GM23338 (cell line): Measurements from ENCODE around the gene SOX2. TPM values are rescaled to one million over a fixed set of nuclear protein-coding genes. Genes with fewer than 3 reads are reported as not detected.

ENCODE experiments used
- ATAC-seq: fragments of 200-7000 bp; cut with Tn5 transposase; 3 replicates; pipeline ENCODE4 v1.9.1; 2020
- DNase-seq: peaks from one replicate; pipeline ENCODE4 v3.0.0-alpha.2; 2015; ENCODE audit warnings: low spot score
- H2AFZ ChIP-seq: fragments of 200-600 bp; sonication (generic); 2 replicates; pipeline ENCODE4 v1.8.0; 2016; ENCODE audit warnings: antibody characterized with exemption, mild to moderate bottlenecking, moderate library complexity
- H3F3A ChIP-seq: fragments of 200-600 bp; sonication (generic); replicated peaks from 2 replicates; pipeline ENCODE4 v1.8.0; 2017; ENCODE audit warnings: antibody characterized with exemption, mixed run types, low read depth
- H3K27ac ChIP-seq: fragments of 200-600 bp; sonication (generic); 2 replicates; pipeline ENCODE4 v1.6.1; 2016; ENCODE audit warnings: low read depth
- H3K27me3 ChIP-seq: fragments of 200-600 bp; sonication (generic); 2 replicates; pipeline ENCODE4 v1.8.0; 2016; ENCODE audit warnings: mild to moderate bottlenecking, mixed run types, moderate library complexity; ENCODE audit not compliant: insufficient read depth
- H3K36me3 ChIP-seq: fragments of 200-600 bp; sonication (generic); 2 replicates; pipeline ENCODE4 v1.8.0; 2016; ENCODE audit warnings: mild to moderate bottlenecking; ENCODE audit not compliant: insufficient read depth
- H3K4me1 ChIP-seq: fragments of 200-600 bp; sonication (generic); 2 replicates; pipeline ENCODE4 v1.8.0; 2016; ENCODE audit warnings: mild to moderate bottlenecking, moderate library complexity; ENCODE audit not compliant: insufficient read depth
- H3K4me2 ChIP-seq: fragments of 200-600 bp; sonication (generic); 2 replicates; pipeline ENCODE4 v1.7.1; 2017; ENCODE audit warnings: mixed run types
- H3K4me3 ChIP-seq: fragments of 200-600 bp; sonication (generic); 2 replicates; pipeline ENCODE4 v1.6.1; 2016; ENCODE audit warnings: mixed run types
- H3K79me2 ChIP-seq: fragments of 200-600 bp; sonication (generic); replicated peaks from 2 replicates; pipeline ENCODE4 v1.8.0; 2017; ENCODE audit warnings: mild to moderate bottlenecking; ENCODE audit not compliant: insufficient read depth
- H3K9me2 ChIP-seq: fragments of 200-600 bp; sonication (generic); 2 replicates; pipeline ENCODE4 v1.8.0; 2017; ENCODE audit not compliant: insufficient read depth
- H4K20me1 ChIP-seq: fragments of 200-600 bp; sonication (generic); replicated peaks from 2 replicates; pipeline ENCODE4 v1.8.0; 2017; ENCODE audit warnings: mild to moderate bottlenecking; ENCODE audit not compliant: insufficient read depth
- H3K27ac Mint-ChIP-seq: 2 replicates; pipeline ENCODE4 v1.8.0; 2020; ENCODE audit warnings: inconsistent platforms, mild to moderate bottlenecking, moderate library complexity, mixed read lengths
- H3K27me3 Mint-ChIP-seq: 3 replicates; pipeline ENCODE4 v1.8.0; 2022; ENCODE audit warnings: low read depth, mild to moderate bottlenecking, moderate library complexity, mixed read lengths, inconsistent platforms; ENCODE audit not compliant: insufficient read depth, poor library complexity
- H3K36me3 Mint-ChIP-seq: 3 replicates; pipeline ENCODE4 v1.8.0; 2021; ENCODE audit warnings: low read depth, mild to moderate bottlenecking, inconsistent platforms, moderate library complexity, mixed read lengths
- H3K4me1 Mint-ChIP-seq: 3 replicates; pipeline ENCODE4 v1.8.0; 2020; ENCODE audit warnings: mild to moderate bottlenecking, inconsistent platforms, mixed read lengths
- H3K4me3 Mint-ChIP-seq: 3 replicates; pipeline ENCODE4 v1.8.0; 2021; ENCODE audit warnings: moderate library complexity, mild to moderate bottlenecking, inconsistent platforms, mixed read lengths
- H3K9me3 Mint-ChIP-seq: 3 replicates; pipeline ENCODE4 v1.8.0; 2020; ENCODE audit warnings: moderate library complexity, mild to moderate bottlenecking, inconsistent platforms, mixed read lengths
- EZH2phosphoT487 ChIP-seq: fragments of 200-600 bp; sonication (generic); IDR thresholded peaks from one replicate; pipeline ENCODE4 v1.8.1; 2018; ENCODE audit warnings: antibody characterized with exemption; ENCODE audit not compliant: unreplicated experiment
- JUNB ChIP-seq: IDR thresholded peaks from one replicate; pipeline ENCODE4 v1.6.1; 2016; ENCODE audit warnings: antibody characterized with exemption; ENCODE audit not compliant: unreplicated experiment
- POLR2AphosphoS5 ChIP-seq: IDR thresholded peaks from 2 replicates; pipeline ENCODE4 v1.6.1; 2016; ENCODE audit warnings: antibody characterized with exemption, low read depth
- STAT1 ChIP-seq: IDR thresholded peaks from one replicate; pipeline ENCODE4 v1.6.1; 2016; ENCODE audit warnings: antibody characterized with exemption; ENCODE audit not compliant: unreplicated experiment
- ZNF114 ChIP-seq: fragments of 250-450 bp; sonication (Bioruptor Pico); IDR thresholded peaks from 2 replicates; pipeline ENCODE4 v1.5.0; 2020; ENCODE audit warnings: mild to moderate bottlenecking, moderate library complexity
- ZNF331 ChIP-seq: fragments of 250-450 bp; sonication (Bioruptor Pico); IDR thresholded peaks from 2 replicates; pipeline ENCODE4 v1.5.0; 2020; ENCODE audit warnings: low read depth, mild to moderate bottlenecking, moderate library complexity
- polyA plus RNA-seq: library from polyadenylated mRNA; unstranded; fragments of >200 nt; fragmentation: Nextera tagmentation; extraction: Ambion mirVana; gene quantifications from 2 replicates; pipeline ENCODE4 v1.2.1, GENCODE V29; 2016
- total RNA-seq: library from RNA; depleted of rRNA; stranded (reverse); fragments of >200 nt; shearing (Covaris generic); gene quantifications from 2 replicates; pipeline ENCODE4 v1.2.3, GENCODE V29; 2014
- TF ChIP-seq, protein P1 (sequence below): IDR thresholded peaks from one replicate; pipeline ENCODE4 v1.6.1; 2018; ENCODE audit warnings: antibody characterized with exemption; ENCODE audit not compliant: unreplicated experiment
- TF ChIP-seq, protein P2 (sequence below): fragments of 250-450 bp; sonication (Bioruptor Pico); IDR thresholded peaks from 2 replicates; pipeline ENCODE4 v1.5.0; 2020; ENCODE audit warnings: mild to moderate bottlenecking, moderate library complexity

SOX2 gene
- total and polyA plus RNA-seq, 2 experiments from 2014 or later: 105 to 228 TPM

DNA sequence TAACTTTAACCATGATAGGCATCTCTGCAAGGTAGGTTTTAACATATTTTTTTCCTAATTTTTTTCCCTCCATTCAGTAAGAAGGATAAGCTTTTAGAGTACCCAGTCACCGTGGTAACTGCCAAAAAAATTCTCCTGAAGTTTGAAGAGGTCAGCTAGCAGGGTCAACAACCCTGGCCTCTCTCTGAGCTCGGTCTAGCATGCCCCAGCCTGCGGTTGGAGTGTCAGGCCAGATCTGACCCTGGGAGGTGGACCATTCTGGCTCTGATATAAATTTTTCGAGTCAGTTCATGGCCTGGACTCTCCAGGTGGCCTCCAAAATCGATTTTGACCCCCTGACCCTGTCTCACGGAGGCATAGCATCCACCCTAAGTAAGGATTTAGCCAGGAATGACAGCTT is 29.7 kb downstream of the SOX2 start:
- Histone ChIP-seq H3K9me2 (no peaks in the 10 kb centered on the region), H3K79me2 (no peaks in the 10 kb centered on the region), H2AFZ (no peak overlapping the region), H3K4me3 (no peak overlapping the region), H3F3A (no peaks in the 10 kb centered on the region), H3K36me3 (no peaks in the 10 kb centered on the region), H3K4me2 (peak overlapping the region; percentile 23; the same call in 1 of the 2 replicates), H3K27ac (no peak overlapping the region), H3K27me3 (no peaks in the 10 kb centered on the region), H3K4me1 (peaks cover 21% of the 10 kb centered on the region), H4K20me1 (no peaks in the 10 kb centered on the region)
- Mint-ChIP-seq H3K27me3 (peaks cover 3% of the 10 kb centered on the region), H3K36me3 (0 out of 3 replicates have a peak, but pooled peaks cover 3% of the 10 kb centered on the region), H3K9me3 (no peaks in the 10 kb centered on the region), H3K4me1 (peaks cover 31% of the 10 kb centered on the region), H3K4me3 (no peak overlapping the region), H3K27ac (no peak overlapping the region)
- DNase-seq: no peak
- TF ChIP-seq, protein P1, sequence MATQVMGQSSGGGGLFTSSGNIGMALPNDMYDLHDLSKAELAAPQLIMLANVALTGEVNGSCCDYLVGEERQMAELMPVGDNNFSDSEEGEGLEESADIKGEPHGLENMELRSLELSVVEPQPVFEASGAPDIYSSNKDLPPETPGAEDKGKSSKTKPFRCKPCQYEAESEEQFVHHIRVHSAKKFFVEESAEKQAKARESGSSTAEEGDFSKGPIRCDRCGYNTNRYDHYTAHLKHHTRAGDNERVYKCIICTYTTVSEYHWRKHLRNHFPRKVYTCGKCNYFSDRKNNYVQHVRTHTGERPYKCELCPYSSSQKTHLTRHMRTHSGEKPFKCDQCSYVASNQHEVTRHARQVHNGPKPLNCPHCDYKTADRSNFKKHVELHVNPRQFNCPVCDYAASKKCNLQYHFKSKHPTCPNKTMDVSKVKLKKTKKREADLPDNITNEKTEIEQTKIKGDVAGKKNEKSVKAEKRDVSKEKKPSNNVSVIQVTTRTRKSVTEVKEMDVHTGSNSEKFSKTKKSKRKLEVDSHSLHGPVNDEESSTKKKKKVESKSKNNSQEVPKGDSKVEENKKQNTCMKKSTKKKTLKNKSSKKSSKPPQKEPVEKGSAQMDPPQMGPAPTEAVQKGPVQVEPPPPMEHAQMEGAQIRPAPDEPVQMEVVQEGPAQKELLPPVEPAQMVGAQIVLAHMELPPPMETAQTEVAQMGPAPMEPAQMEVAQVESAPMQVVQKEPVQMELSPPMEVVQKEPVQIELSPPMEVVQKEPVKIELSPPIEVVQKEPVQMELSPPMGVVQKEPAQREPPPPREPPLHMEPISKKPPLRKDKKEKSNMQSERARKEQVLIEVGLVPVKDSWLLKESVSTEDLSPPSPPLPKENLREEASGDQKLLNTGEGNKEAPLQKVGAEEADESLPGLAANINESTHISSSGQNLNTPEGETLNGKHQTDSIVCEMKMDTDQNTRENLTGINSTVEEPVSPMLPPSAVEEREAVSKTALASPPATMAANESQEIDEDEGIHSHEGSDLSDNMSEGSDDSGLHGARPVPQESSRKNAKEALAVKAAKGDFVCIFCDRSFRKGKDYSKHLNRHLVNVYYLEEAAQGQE: no peak
- no peak for TF ChIP-seq JUNB
- no peak for TF ChIP-seq EZH2phosphoT487
- TF ChIP-seq ZNF331: no peak
- TF ChIP-seq POLR2AphosphoS5: no peak
- peak; percentile 64 for ATAC-seq

DNA sequence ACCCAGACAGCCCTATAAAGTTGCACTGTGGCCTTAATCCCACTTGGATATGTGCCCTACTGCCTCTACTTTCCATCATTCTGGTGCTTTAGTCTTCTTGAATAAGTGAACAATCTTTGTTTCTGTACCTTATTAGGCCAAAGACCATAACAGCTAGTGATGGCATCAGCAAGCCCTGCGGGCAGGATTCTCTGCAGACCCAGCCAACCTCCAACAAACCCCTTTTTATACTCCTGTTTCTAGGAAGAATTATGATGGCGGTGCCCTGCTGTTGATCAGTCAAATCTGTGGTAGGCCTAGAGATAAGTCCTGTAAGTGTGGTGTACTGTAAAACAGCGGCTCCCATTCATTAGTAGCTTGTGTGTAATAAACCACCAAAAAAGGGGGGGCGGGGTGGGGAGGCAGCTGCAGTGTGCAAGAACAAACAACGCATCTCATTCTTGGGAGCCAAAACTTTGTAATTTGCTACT is 40.5 kb downstream of the SOX2 start:
- H3K27me3 ChIP-seq: peaks cover 19% of the 10 kb centered on the region; the same call in 1 of the 2 replicates
- no peak overlapping the region for H3K27ac ChIP-seq
- no peak overlapping the region for H3K27ac Mint-ChIP-seq
- TF ChIP-seq ZNF114 (CRISPR knock-in tag) (no peak), POLR2AphosphoS5 (no peak), ZNF331 (no peak), STAT1 (no peak)
- TF ChIP-seq, protein P1: no peak
- TF ChIP-seq, protein P2, sequence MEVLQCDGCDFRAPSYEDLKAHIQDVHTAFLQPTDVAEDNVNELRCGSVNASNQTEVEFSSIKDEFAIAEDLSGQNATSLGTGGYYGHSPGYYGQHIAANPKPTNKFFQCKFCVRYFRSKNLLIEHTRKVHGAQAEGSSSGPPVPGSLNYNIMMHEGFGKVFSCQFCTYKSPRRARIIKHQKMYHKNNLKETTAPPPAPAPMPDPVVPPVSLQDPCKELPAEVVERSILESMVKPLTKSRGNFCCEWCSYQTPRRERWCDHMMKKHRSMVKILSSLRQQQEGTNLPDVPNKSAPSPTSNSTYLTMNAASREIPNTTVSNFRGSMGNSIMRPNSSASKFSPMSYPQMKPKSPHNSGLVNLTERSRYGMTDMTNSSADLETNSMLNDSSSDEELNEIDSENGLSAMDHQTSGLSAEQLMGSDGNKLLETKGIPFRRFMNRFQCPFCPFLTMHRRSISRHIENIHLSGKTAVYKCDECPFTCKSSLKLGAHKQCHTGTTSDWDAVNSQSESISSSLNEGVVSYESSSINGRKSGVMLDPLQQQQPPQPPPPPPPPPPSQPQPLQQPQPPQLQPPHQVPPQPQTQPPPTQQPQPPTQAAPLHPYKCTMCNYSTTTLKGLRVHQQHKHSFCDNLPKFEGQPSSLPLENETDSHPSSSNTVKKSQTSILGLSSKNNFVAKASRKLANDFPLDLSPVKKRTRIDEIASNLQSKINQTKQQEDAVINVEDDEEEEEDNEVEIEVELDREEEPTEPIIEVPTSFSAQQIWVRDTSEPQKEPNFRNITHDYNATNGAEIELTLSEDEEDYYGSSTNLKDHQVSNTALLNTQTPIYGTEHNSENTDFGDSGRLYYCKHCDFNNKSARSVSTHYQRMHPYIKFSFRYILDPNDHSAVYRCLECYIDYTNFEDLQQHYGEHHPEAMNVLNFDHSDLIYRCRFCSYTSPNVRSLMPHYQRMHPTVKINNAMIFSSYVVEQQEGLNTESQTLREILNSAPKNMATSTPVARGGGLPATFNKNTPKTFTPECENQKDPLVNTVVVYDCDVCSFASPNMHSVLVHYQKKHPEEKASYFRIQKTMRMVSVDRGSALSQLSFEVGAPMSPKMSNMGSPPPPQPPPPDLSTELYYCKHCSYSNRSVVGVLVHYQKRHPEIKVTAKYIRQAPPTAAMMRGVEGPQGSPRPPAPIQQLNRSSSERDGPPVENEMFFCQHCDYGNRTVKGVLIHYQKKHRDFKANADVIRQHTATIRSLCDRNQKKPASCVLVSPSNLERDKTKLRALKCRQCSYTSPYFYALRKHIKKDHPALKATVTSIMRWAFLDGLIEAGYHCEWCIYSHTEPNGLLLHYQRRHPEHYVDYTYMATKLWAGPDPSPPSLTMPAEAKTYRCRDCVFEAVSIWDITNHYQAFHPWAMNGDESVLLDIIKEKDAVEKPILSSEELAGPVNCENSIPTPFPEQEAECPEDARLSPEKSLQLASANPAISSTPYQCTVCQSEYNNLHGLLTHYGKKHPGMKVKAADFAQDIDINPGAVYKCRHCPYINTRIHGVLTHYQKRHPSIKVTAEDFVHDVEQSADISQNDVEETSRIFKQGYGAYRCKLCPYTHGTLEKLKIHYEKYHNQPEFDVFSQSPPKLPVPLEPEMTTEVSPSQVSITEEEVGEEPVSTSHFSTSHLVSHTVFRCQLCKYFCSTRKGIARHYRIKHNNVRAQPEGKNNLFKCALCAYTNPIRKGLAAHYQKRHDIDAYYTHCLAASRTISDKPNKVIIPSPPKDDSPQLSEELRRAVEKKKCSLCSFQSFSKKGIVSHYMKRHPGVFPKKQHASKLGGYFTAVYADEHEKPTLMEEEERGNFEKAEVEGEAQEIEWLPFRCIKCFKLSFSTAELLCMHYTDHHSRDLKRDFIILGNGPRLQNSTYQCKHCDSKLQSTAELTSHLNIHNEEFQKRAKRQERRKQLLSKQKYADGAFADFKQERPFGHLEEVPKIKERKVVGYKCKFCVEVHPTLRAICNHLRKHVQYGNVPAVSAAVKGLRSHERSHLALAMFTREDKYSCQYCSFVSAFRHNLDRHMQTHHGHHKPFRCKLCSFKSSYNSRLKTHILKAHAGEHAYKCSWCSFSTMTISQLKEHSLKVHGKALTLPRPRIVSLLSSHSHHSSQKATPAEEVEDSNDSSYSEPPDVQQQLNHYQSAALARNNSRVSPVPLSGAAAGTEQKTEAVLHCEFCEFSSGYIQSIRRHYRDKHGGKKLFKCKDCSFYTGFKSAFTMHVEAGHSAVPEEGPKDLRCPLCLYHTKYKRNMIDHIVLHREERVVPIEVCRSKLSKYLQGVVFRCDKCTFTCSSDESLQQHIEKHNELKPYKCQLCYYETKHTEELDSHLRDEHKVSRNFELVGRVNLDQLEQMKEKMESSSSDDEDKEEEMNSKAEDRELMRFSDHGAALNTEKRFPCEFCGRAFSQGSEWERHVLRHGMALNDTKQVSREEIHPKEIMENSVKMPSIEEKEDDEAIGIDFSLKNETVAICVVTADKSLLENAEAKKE (CRISPR knock-in tag): no peak

More for the DNA sequence above, 40.5 kb downstream of the SOX2 start:
- no peaks in the 10 kb centered on the region for H3K9me3 Mint-ChIP-seq
- Histone ChIP-seq H3F3A (0 out of 2 replicates have a peak, but pooled peaks cover 5% of the 10 kb centered on the region), H2AFZ (no peak overlapping the region), H3K9me2 (no peaks in the 10 kb centered on the region), H3K4me2 (no peak overlapping the region), H3K79me2 (no peaks in the 10 kb centered on the region), H3K36me3 (no peaks in the 10 kb centered on the region), H4K20me1 (no peaks in the 10 kb centered on the region), H3K4me1 (peaks cover 43% of the 10 kb centered on the region), H3K4me3 (no peak overlapping the region)
- ATAC-seq: no peak
- H3K36me3 Mint-ChIP-seq: no peaks in the 10 kb centered on the region
- peaks cover 39% of the 10 kb centered on the region for H3K4me1 Mint-ChIP-seq
- DNase-seq: no peak
- no peak overlapping the region for H3K4me3 Mint-ChIP-seq
- peaks cover 5% of the 10 kb centered on the region for H3K27me3 Mint-ChIP-seq
